ENCODE measurements around the gene GPRIN3.

- TF ChIP-seq POLR2AphosphoS5 (IDR thresholded peaks at IDR 0.05; ENCODE audit: insufficient read depth in 1 of 2, low read depth in 1 of 2) = no peak
- no peak for TF ChIP-seq CTCF (IDR thresholded peaks at IDR 0.05)
- no peak for TF ChIP-seq POLR2A (IDR thresholded peaks at IDR 0.05)
Observed at GRCh38 chr4:89248879-89249281, 58.7 kb downstream of the GPRIN3 start.

All from vagina (tissue), 2 donors.